Dendritic cell treated with granulocyte-macrophage colony-stimulating factor and Interleukin-4, amounts not matched to agents 40 ng/mL and 50 ng/mL, for 4 days (primary cell): ENCODE results near the gene JAK1.
A peak's percentile ranks its signal among the peaks of the same experiment; 100 is the strongest.

Experiments
- H3K27ac Mint-ChIP-seq: one replicate; pipeline ENCODE4 v1.8.0; 2022; ENCODE audit warnings: mild to moderate bottlenecking, mixed read lengths
- H3K27me3 Mint-ChIP-seq: one replicate; pipeline ENCODE4 v1.8.0; 2022; ENCODE audit warnings: mild to moderate bottlenecking, mixed read lengths
- H3K36me3 Mint-ChIP-seq: one replicate; pipeline ENCODE4 v1.8.0; 2022; ENCODE audit warnings: low read depth, mixed read lengths
- H3K4me1 Mint-ChIP-seq: one replicate; pipeline ENCODE4 v1.8.0; 2022; ENCODE audit warnings: low read depth, mixed read lengths
- H3K4me3 Mint-ChIP-seq: one replicate; pipeline ENCODE4 v1.8.0; 2022; ENCODE audit warnings: mild to moderate bottlenecking, moderate library complexity, mixed read lengths
- H3K9me3 Mint-ChIP-seq: one replicate; pipeline ENCODE4 v1.8.0; 2022; ENCODE audit warnings: mixed read lengths
- intact Hi-C: fragments of 100-400 bp; cut with micrococcal nuclease; formaldehyde crosslinking; loops from one replicate; pipeline ENCODE4 v1.15.0; 2022

JAK1 gene

DNA sequence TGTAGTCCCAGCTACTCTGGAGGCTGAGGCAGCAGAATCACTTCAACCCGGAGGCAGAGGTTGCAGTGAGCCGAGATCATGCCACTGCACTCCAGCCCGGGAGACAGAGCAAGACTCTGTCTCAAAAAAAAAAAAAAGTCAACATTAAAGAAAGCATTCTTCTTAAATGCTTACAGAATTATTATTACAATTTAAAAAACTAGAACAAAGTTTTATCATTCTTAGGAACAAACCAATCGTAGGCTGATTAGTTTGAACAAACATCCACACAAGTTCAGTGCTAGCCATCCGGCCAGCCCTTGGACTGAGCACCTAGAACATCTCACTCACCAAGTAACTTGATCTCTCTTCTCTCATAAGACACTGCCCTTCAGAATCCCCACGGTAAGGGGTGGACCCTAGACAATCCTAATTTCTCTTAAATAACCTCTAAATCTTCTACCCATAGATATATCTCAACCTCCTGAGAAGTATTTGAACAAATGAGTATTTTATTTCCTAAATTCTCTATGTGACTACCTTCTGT lies 16.0 kb downstream of the JAK1 start:
- H3K36me3 Mint-ChIP-seq, result no peaks in the 10 kb centered on the region
- H3K27ac Mint-ChIP-seq, result no peak overlapping the region
- intact Hi-C loops, result no loop called here

DNA sequence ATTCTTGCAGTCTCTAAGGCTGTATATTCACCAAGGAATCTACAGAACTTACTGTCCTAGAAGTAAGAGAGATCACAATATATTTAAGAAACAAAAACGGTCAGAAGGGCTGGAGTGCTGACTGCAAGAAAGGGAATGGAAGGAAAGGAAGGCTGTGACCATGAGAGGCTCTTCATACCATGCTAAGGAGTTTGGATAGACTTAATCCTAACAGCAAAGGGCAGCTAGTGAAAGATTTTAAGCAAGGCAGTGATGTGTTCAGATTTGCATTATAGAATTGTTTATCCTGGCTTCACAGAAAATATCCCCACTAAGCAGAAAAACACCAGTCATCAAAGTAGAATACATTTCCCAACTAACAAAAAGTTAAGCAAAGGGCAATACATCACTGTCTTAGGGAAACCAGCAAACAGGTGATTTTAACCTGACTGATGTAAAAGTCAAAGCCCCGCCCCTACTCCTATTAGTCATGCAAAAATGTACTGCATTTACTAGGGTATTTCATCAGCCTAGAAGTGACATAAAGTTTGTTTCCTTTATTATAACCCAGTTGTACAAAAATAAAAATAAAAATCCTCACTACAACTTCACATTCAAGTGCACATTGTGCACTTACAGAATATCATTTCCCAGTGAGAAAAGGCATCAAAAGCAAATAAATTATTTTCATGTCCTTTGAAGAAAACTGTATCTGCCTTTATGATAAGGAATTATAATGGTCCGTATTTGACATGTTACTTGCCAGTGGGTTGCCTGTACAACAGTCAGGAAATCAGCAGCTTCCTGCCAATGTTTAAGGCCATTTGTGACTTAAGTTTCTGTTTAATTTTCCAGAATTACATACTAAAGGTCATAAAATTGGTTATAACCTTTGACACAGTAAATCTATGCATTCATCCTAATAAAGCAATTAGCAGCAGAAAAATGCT lies 17.2 kb downstream of the JAK1 start:
- no peak overlapping the region for H3K27ac Mint-ChIP-seq
- intact Hi-C loops, result no loop called here

More for the DNA sequence above, 16.0 kb downstream of the JAK1 start:
- Mint-ChIP-seq H3K4me3 (no peak overlapping the region), H3K9me3 (no peaks in the 10 kb centered on the region), H3K4me1 (peaks cover 52% of the 10 kb centered on the region), H3K27me3 (no peaks in the 10 kb centered on the region)

DNA sequence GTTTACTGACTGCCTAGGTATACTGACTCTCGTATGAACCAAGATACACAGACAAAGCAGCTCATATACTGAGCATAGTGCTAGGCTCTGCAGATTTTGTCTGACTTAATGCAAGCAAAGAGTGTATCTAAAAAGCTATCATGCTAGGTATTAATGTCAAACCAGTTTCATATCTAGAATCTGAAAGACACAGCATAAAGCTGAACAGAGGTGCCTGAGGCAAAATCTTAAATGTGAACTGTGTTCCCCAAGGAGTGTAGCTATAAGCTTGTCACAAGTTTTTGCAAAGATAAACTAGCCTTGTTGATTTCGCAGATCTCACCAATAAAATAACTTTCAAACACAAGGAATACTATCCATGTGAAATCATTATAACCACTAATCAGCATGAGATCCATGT lies 18.1 kb downstream of the JAK1 start:
- H3K27ac Mint-ChIP-seq, result no peak overlapping the region
- intact Hi-C loops, result no loop called here
- no peak overlapping the region for H3K4me3 Mint-ChIP-seq
- no peaks in the 10 kb centered on the region for H3K36me3 Mint-ChIP-seq
- peaks cover 57% of the 10 kb centered on the region for H3K4me1 Mint-ChIP-seq
- H3K9me3 Mint-ChIP-seq, result no peaks in the 10 kb centered on the region
- no peaks in the 10 kb centered on the region for H3K27me3 Mint-ChIP-seq

More for the DNA sequence above, 17.2 kb downstream of the JAK1 start:
- Mint-ChIP-seq H3K4me1 (peaks cover 60% of the 10 kb centered on the region), H3K36me3 (no peaks in the 10 kb centered on the region), H3K27me3 (no peaks in the 10 kb centered on the region), H3K9me3 (no peaks in the 10 kb centered on the region), H3K4me3 (no peak overlapping the region)

DNA sequence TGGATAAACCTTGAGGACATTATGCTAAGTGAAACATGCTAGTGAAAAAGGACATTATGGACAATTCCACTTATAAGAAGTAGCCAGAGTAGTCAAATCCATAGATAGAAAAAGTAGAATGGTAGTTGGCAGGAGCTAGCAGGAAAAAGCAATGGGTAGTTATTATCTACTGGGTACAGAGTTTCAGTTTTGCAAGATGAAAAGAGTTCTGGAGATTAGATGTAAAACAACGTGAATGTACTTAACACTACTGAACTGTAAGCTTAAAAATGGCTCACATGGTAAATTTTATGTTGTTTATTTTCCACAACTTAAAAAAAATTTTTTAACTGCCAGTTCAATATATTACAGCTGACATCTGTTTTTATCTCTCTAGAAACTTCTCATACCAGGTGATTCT lies 19.4 kb downstream of the JAK1 start:
- H3K9me3 Mint-ChIP-seq, result no peaks in the 10 kb centered on the region
- peaks cover 52% of the 10 kb centered on the region for H3K4me1 Mint-ChIP-seq
- H3K27ac Mint-ChIP-seq, result no peak overlapping the region
- no peak overlapping the region for H3K4me3 Mint-ChIP-seq
- no peaks in the 10 kb centered on the region for H3K27me3 Mint-ChIP-seq
- H3K36me3 Mint-ChIP-seq, result no peaks in the 10 kb centered on the region
- intact Hi-C loops, result no loop called here

DNA sequence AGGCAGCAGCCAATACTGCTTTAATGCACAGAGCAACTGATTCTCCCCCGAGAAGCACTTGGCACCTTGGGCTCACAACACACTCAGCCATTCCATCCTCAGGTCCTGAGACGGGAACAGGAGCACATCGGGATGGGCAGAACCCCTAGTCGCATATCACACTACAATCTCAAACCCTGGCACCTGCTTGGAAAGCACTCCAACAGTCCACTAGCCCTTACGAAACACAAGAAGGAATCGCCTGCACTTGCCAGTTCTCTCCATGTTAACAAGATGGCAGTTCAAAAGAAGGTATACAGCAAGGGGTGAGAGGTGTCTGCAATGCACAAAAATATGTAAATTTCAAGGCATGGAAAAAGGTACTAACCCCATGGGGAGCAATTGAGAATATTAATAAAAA lies 21.4 kb downstream of the JAK1 start:
- peaks cover 53% of the 10 kb centered on the region for H3K4me1 Mint-ChIP-seq
- no peaks in the 10 kb centered on the region for H3K9me3 Mint-ChIP-seq
- H3K36me3 Mint-ChIP-seq, result no peaks in the 10 kb centered on the region

DNA sequence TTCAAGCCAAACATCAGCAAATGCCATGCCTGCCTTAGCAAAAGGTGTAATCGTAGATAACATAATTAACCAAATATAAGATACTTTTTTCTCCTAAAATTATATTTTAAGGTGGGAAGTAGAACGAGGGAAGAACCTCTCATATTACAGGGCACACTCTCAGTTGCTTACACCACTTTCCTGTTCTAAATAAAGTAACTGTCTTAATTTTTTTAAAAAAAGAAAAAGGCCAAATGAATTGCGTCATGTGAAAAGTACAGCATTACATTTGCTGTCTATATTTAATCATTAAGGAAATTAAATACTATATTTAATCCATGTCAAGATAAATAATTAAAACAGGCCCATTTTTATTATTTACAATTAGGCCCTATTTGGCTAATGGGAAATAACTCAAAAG lies 23.7 kb downstream of the JAK1 start:
- Mint-ChIP-seq H3K27ac (no peak overlapping the region), H3K27me3 (no peaks in the 10 kb centered on the region), H3K9me3 (no peaks in the 10 kb centered on the region), H3K36me3 (no peaks in the 10 kb centered on the region), H3K4me3 (no peak overlapping the region), H3K4me1 (peaks cover 53% of the 10 kb centered on the region)
- intact Hi-C loops, result no loop called here

More for the DNA sequence above, 21.4 kb downstream of the JAK1 start:
- Mint-ChIP-seq H3K4me3 (no peak overlapping the region), H3K27me3 (no peaks in the 10 kb centered on the region), H3K27ac (no peak overlapping the region)
- intact Hi-C loops, result no loop called here

DNA sequence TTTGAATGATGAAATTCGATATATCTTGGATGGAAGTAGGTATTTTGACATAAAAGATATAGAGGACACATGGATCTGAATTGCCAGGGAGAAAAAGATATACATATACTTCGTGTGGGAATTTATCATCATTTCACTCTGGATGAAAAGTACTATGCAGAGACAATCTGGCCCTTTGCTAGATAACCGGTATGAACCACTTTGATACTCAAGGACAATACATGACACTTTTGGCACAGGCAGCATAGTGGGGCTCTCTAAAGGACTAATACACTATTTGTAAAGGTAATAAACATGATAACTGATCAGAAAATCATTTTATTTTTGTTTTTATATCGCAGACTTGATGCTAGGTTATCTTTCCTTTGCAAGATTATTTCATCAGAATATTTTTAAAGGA lies 24.2 kb downstream of the JAK1 start:
- Mint-ChIP-seq H3K27ac (no peak overlapping the region), H3K27me3 (no peaks in the 10 kb centered on the region), H3K36me3 (no peaks in the 10 kb centered on the region), H3K4me3 (no peak overlapping the region), H3K9me3 (no peaks in the 10 kb centered on the region), H3K4me1 (peaks cover 53% of the 10 kb centered on the region)
- intact Hi-C loops, result no loop called here

DNA sequence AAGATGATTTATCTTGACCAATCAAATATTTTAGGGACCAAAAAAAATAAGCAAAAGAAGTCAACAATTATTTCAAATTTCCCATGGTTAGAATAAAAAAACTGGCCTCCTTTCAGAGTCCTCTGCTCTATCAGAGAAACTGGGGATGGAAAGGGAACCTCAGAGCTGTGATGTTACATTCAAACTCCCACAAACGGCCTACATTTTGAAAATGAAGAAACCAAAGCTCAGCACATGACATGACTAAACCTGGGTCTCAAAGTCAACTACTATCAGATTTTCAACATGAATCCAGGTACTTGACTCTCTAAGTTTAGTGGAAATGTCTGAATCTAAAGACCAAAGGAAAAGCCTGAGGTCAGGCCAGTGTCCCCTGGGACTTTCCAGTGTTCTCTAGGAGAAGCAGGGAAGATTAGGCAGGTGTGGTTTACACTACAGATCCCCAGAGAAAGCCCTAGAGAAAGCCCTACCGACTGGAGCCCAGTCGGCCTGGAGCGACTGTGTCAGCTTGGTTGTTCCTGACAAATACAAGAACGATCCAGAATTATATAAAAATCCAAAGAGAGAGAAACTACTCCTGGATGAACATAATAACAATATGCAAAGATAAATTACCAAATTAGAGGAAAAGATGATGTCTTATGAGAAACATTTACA lies 24.8 kb downstream of the JAK1 start:
- no peaks in the 10 kb centered on the region for H3K27me3 Mint-ChIP-seq
- intact Hi-C loops, result no loop called here
- no peak overlapping the region for H3K4me3 Mint-ChIP-seq
- H3K9me3 Mint-ChIP-seq, result no peaks in the 10 kb centered on the region
- no peak overlapping the region for H3K27ac Mint-ChIP-seq
- H3K36me3 Mint-ChIP-seq, result no peaks in the 10 kb centered on the region
- H3K4me1 Mint-ChIP-seq, result peaks cover 50% of the 10 kb centered on the region

DNA sequence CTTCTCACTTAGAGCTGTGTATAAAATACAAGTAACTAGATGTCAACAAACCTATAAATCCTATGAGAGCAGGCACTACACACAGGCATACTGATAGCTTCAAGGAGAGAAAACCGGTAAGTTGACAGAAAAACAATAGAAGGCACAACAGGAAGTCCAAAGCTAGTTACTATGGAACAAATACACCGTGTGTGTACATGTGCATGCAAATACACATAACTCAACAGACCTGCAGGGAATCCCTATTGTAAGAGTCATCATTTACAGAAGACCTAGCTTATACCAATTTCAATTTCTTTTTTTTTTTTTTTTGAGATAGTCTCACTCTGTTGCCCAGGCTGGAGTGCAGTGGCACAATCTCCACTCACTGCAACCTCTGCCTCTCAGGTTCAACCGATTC lies 26.3 kb downstream of the JAK1 start:
- Mint-ChIP-seq H3K9me3 (no peaks in the 10 kb centered on the region), H3K27me3 (no peaks in the 10 kb centered on the region), H3K4me3 (no peak overlapping the region), H3K36me3 (no peaks in the 10 kb centered on the region), H3K27ac (no peak overlapping the region), H3K4me1 (peaks cover 54% of the 10 kb centered on the region)
- intact Hi-C loops, result no loop called here

DNA sequence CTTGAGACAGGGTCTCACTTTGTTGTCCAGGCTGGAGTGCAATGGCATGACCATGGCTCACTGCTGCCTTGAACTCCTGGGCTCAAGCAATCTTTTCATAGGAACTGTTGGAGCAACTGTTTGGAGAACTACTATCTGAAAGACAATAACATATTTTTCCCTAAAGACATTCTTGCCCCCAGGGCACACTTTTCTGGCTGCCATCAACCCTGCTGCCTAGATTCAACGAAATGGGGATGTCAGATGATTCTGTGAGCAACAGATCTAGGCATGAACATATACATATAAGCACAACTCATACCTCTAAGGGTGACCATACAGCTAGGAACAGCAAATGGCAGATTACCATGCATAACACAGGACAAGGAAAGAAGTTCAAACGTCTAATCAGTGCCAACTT lies 27.4 kb downstream of the JAK1 start:
- Mint-ChIP-seq H3K9me3 (no peaks in the 10 kb centered on the region), H3K4me1 (peaks cover 56% of the 10 kb centered on the region), H3K27me3 (no peaks in the 10 kb centered on the region), H3K36me3 (no peaks in the 10 kb centered on the region), H3K4me3 (no peak overlapping the region), H3K27ac (no peak overlapping the region)
- intact Hi-C loops, result no loop called here

DNA sequence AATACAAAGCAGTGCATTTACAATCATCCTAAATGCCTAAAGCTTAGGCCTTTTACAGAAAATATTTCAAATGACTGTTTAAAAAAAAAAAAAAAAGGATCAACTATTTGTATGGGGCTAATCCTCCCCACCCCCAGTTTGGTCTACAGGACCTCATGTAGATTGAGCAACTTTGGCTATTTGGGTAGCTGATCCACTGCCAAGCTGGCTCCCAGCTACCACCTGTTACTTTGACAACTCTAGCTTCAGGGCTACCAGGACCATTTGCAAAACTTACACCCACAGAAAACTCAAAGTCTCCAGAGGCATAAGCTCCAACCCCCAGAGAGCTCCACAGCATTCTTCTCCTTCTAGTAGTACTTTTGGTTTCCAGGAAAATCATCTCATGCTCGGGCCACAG lies 29.4 kb downstream of the JAK1 start:
- Mint-ChIP-seq H3K4me1 (peaks cover 66% of the 10 kb centered on the region), H3K9me3 (no peaks in the 10 kb centered on the region), H3K4me3 (no peak overlapping the region), H3K36me3 (no peaks in the 10 kb centered on the region), H3K27me3 (no peaks in the 10 kb centered on the region), H3K27ac (no peak overlapping the region)
- intact Hi-C loops, result no loop called here

DNA sequence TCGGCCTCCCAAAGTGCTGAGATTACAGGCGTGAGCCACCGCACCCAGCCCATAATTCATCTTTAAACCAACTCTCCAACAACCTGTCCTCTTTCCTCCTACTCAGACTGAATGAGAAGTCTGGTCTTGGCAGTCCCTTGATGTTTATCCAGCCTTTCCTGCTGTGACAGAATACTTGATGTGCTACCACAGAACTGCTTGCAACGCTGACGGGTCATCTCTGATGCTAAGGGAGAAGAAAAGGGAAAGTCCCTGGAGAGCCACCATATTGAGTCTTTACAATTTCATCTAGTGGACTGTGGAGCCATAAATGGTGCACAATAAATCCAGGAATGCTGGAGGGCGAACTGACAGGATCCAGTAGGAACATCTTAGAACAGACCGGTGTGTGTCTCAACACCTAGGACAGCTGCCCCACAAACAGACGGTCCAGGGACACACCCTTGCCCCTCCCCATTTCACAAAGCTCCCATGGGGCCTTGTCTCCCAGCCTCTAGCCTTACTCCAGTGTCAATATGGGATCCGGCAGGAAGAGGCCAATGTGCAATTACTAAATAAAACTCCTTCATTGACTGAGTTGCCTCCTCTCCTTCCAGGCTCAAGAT lies 30.7 kb downstream of the JAK1 start:
- Mint-ChIP-seq H3K9me3 (no peaks in the 10 kb centered on the region), H3K27ac (no peak overlapping the region), H3K36me3 (no peaks in the 10 kb centered on the region), H3K27me3 (no peaks in the 10 kb centered on the region), H3K4me3 (no peak overlapping the region), H3K4me1 (peaks cover 68% of the 10 kb centered on the region)
- intact Hi-C loops, result no loop called here

DNA sequence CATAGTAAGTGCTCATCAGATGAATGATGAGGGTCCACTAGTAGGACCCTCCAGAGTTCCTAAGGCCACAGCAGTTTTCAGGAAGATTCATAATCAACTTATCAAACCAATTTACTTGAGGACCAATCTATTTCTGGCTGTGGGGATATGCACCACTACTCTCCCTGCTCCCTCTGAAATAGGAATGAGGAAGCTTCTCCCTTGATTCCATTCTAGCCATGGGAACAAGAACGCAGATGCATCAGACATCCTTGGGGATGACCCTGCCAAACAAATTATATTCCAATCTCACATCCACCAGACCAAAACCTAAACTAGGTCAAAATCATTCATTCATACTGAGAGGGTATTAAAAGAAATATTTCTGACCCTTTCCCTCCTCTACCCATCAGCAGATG lies 31.5 kb downstream of the JAK1 start:
- peaks cover 68% of the 10 kb centered on the region for H3K4me1 Mint-ChIP-seq
- H3K27me3 Mint-ChIP-seq, result no peaks in the 10 kb centered on the region
- H3K36me3 Mint-ChIP-seq, result no peaks in the 10 kb centered on the region
- H3K9me3 Mint-ChIP-seq, result no peaks in the 10 kb centered on the region
- no peak overlapping the region for H3K4me3 Mint-ChIP-seq
- peak overlapping the region; percentile 83 for H3K27ac Mint-ChIP-seq
- intact Hi-C loops, result no loop called here
